Activated CD4-positive, alpha-beta T cell treated with anti-CD3 and anti-CD28 coated beads, Interleukin-2, amount 10 ng/mL, durations not matched to agents 7 days and 5 days (primary cell): ENCODE results near the gene TTC28. TPM values are rescaled to one million over a fixed set of nuclear protein-coding genes. Genes with fewer than 3 reads are reported as not detected.

Experiments
- CTCF ChIA-PET: fragments of 350-600 bp; sonication (Branson Sonifier 250); formaldehyde crosslinking; loops from one replicate; lab custom pipeline; 2021; ENCODE audit warnings: antibody characterized with exemption; lab: Charles Lee
- POLR2A ChIA-PET: fragments of 350-600 bp; sonication (Branson Sonifier 250); formaldehyde crosslinking; loops from one replicate; lab custom pipeline; 2021; ENCODE audit warnings: antibody characterized with exemption; lab: Charles Lee
- DNase-seq: peaks from one replicate; pipeline ENCODE4 v3.0.0-alpha.2; 2020
- H3K27ac Mint-ChIP-seq: one replicate; pipeline ENCODE4 v1.8.0; 2021; ENCODE audit warnings: mild to moderate bottlenecking, moderate library complexity, mixed read lengths
- H3K27me3 Mint-ChIP-seq: one replicate; pipeline ENCODE4 v1.8.0; 2021; ENCODE audit warnings: mixed read lengths
- H3K36me3 Mint-ChIP-seq: one replicate; pipeline ENCODE4 v1.8.0; 2021; ENCODE audit warnings: low read depth, mixed read lengths
- H3K4me1 Mint-ChIP-seq: one replicate; pipeline ENCODE4 v1.8.0; 2021; ENCODE audit warnings: mixed read lengths
- H3K4me3 Mint-ChIP-seq: one replicate; pipeline ENCODE4 v1.8.0; 2021; ENCODE audit warnings: mild to moderate bottlenecking, moderate library complexity, mixed read lengths
- H3K9me3 Mint-ChIP-seq: one replicate; pipeline ENCODE4 v1.8.0; 2021; ENCODE audit warnings: mixed read lengths
- total RNA-seq, 2 experiments: library from RNA; stranded (reverse); gene quantifications; one replicate each; pipeline ENCODE4 v1.2.3, GENCODE V29; 2021

Gene TTC28
- total RNA-seq, 2 experiments from 2014 or later: 0.74 to 1.2 TPM

DNA sequence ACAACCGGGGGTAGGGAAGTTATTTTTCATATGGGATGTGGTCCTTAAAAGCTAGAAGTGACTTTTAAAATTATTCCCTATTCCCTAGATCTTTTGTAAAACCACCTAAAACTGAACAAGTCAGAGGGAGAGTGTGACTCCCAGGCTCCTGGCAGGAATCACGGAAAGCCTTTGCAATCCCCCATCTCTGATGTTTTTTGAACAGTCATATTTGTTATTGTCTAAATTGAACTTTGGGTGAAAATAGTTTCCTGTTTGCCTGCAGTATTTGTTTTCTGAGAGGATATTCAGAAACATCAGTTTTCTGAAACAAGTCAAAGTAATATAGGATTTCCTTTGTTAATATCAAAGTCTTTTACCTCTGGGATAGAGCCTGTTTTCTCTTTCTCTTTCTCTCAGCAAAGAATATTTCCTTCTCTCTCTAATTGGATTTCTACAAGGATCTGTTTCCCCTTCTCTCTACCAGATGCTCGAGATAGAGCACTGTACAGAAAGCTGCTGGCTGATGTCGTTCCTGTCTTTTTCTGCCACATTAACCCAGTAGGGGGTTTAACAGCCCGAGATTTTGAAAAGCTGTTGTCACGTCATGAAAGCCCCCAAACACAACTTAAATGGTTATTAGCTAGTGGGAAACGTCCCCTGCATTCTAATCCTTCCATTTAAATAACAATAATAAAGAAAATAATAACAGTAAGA is 628.4 kb downstream of the TTC28 start:
- no peaks in the 10 kb centered on the region for H3K4me1 Mint-ChIP-seq
- no peaks in the 10 kb centered on the region for H3K36me3 Mint-ChIP-seq
- H3K4me3 Mint-ChIP-seq: no peak overlapping the region
- POLR2A ChIA-PET: interaction anchor here (0.6 kb wide), 1 partner anchor 533 kb away, joined by 3 read pairs; no protein-coding TSS in a partner anchor
- H3K9me3 Mint-ChIP-seq: no peaks in the 10 kb centered on the region
- no peak for DNase-seq
- no peak overlapping the region for H3K27ac Mint-ChIP-seq
- CTCF ChIA-PET: no interaction called here
- peaks cover 7% of the 10 kb centered on the region for H3K27me3 Mint-ChIP-seq

DNA sequence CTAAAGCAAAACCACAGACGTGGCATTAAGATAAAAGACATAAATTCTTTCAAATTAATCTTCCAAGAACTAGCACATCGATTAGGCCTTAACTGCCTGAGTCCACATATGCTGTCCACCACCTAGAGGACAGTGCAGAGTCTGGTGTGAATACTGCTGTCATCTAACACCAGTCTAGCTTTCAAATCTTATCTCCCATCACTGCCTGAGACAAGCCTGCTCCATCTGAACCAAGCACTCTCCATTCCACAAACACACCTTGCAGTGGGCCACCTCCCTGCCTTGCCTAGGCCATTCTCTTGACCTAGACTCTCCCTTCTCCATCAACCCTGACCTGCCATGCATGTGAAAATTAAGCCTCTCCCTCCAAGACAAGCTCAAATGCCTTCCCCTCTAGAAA is 631.1 kb downstream of the TTC28 start:
- Mint-ChIP-seq H3K9me3 (no peaks in the 10 kb centered on the region), H3K4me3 (no peak overlapping the region), H3K4me1 (no peaks in the 10 kb centered on the region), H3K27ac (no peak overlapping the region), H3K27me3 (no peaks in the 10 kb centered on the region), H3K36me3 (no peaks in the 10 kb centered on the region)
- ChIA-PET CTCF (no interaction called here), POLR2A (no interaction called here)
- DNase-seq: no peak

DNA sequence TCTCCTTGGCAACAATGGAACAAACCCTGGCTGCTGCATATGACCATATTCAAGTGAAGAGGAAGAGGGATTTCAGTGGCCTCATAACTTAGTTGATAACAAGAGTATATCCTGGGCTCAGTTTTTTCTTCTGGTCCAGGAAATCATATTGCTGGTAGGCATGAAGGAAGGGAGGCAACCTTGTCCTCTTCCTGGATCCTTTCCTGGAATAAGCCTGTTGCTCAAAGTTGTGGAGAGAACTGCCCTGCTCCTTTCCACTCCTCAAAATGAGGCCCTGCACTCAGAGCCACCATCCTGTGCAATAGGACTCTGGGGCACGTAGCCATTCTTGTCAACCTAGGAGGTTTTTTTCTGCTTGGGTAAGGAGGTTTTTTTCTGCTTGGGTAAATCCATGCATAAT is 631.9 kb downstream of the TTC28 start:
- ChIA-PET POLR2A (no interaction called here), CTCF (no interaction called here)
- Mint-ChIP-seq H3K36me3 (no peaks in the 10 kb centered on the region), H3K4me3 (no peak overlapping the region), H3K27me3 (no peaks in the 10 kb centered on the region), H3K9me3 (no peaks in the 10 kb centered on the region), H3K27ac (no peak overlapping the region), H3K4me1 (no peaks in the 10 kb centered on the region)
- no peak for DNase-seq

DNA sequence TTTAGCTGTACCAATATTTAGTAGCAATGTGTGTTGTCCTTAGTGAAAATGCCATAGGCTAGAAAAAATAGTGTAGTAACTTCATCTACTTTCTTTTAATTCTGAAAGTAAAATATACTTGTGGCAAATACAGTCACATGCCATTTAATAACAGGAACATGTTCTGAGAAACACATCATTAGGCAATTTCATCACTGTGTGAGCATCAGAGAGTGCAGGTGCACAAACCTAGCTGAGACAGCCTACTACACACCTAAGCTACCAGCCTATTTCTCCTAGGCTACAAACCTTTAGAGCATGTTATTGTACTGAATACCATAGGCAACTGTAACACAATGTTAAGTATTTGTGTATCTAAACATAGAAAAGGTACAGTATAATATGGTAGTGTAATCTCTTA is 633.5 kb downstream of the TTC28 start:
- Mint-ChIP-seq H3K4me1 (no peaks in the 10 kb centered on the region), H3K36me3 (no peaks in the 10 kb centered on the region), H3K27ac (no peak overlapping the region), H3K27me3 (no peaks in the 10 kb centered on the region), H3K4me3 (no peak overlapping the region), H3K9me3 (no peaks in the 10 kb centered on the region)
- POLR2A ChIA-PET: no interaction called here
- no peak for DNase-seq
- CTCF ChIA-PET: no interaction called here

DNA sequence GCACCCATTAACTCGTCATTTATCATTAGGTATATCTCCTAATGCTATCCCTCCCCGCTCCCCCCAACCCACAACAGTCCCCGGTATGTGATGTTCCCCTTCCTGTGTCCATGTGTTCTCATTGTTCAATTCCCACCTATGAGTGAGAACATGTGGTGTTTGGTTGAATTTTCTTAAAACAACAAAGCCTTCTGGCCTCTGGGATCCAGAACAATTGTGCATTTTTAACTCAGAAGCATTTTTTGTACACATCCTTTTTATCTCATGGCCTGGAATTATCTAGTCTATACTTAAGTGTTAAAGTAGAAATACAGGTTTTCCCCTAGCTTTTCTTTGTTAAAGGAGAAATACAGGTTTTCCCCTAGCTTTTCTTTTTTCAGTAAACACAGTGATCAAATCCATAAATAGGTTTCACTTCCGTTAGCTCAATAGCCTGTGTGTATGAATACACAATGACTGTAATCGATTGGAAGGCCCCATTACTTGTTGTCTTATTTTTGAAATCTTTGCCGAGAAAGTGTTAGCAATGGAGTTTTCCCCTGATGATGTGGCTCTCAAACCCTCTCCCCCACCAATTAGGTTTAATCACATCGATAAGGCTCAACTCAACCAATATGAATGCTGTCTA is 635.0 kb downstream of the TTC28 start:
- ChIA-PET POLR2A (no interaction called here), CTCF (no interaction called here)
- Mint-ChIP-seq H3K4me3 (no peak overlapping the region), H3K27ac (no peak overlapping the region), H3K9me3 (no peaks in the 10 kb centered on the region), H3K4me1 (no peaks in the 10 kb centered on the region), H3K27me3 (peaks cover 5% of the 10 kb centered on the region), H3K36me3 (no peaks in the 10 kb centered on the region)
- DNase-seq: no peak

DNA sequence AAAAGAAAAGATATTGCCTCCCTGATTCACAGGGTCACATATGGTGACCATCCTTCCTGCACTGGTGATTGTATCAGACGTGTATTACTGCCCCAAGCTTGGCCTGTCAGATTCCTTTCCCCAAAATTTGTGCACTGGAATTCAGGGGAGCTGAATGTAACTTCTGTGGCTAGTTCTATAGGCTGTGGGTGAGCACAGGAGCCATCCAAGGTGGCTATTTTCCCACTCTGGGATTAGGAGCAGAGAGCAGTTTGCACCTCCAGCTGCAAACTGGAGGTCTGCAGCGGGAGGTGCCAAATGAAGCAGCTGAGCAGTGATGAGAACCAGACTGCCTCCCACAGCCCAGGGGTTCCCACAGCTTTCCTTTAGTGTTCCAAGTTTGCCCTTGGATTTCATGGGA is 636.4 kb downstream of the TTC28 start:
- Mint-ChIP-seq H3K4me1 (no peaks in the 10 kb centered on the region), H3K27me3 (peaks cover 5% of the 10 kb centered on the region), H3K36me3 (no peaks in the 10 kb centered on the region), H3K9me3 (no peaks in the 10 kb centered on the region), H3K27ac (no peak overlapping the region), H3K4me3 (no peak overlapping the region)
- ChIA-PET CTCF (interaction anchor here (0.6 kb wide), 1 partner anchor 902 kb away, joined by 3 read pairs; no protein-coding TSS in a partner anchor), POLR2A (no interaction called here)
- DNase-seq: no peak

DNA sequence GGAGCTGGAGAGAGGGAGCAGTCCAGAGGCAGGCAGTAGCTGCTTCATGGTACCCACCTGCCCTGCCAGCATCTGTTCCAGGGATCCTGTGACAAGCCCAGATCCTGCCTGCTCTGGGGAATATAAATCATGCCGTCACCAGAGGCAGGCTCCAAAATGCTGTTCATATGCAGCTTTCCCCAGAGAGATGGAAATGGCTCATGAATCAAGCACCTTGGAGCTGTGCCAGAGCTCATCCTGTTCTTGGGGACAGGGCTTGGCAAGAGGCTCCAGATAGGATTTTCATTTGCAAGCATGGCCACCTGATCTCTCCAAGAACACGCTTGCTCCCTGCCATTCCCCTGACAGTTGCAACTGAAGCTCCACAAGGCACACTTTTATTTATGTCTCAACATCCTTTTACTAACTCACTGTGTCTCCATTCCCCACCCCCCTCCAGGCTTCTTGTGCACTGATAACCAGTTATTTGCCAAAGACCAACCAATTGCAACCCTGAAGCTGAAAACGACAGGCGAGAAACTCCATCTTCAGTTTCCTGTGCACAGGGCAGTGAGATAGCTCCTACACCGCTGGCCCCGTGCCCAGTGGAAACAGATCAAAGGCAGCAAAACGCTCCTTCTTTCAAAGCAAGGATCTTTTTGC is 644.8 kb downstream of the TTC28 start:
- ChIA-PET POLR2A (no interaction called here), CTCF (interaction anchor here (0.5 kb wide), 1 partner anchor 1168 kb away, joined by 3 read pairs; no protein-coding TSS in a partner anchor)
- peaks cover 2% of the 10 kb centered on the region for H3K4me1 Mint-ChIP-seq
- no peak for DNase-seq
- H3K27me3 Mint-ChIP-seq: peaks cover 6% of the 10 kb centered on the region
- no peak overlapping the region for H3K4me3 Mint-ChIP-seq
- no peaks in the 10 kb centered on the region for H3K36me3 Mint-ChIP-seq
- H3K27ac Mint-ChIP-seq: no peak overlapping the region
- no peaks in the 10 kb centered on the region for H3K9me3 Mint-ChIP-seq

DNA sequence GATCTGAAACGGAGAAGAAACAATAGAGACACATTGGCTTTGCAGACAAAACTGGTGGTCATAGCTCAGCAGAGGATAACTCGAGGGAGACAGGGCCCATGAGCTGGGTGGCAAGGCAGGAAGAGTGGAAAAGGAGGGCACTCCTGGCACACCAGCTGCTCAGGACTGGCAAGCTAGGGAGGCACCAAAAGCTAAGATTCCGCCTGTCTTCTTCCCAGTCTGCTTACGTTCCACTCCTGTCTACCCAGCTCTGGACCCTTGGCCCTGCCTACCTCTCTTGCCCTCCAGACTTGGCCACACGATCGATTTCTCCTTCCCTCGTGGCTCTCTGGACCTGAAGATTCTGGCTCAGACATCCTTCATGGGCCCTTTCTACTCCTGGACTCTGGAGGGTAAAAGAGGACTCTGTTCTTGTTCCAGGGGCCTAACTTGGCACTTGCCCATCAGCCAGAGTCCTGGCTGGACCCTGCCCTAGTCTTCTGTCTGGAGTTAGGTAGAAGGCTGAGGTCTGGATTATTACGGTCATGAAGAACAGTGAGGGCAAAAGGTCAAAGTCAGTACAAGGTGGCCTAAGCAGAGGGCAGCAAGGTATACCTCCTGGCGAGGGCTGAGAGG is 645.4 kb downstream of the TTC28 start:
- Mint-ChIP-seq H3K36me3 (no peaks in the 10 kb centered on the region), H3K4me1 (peaks cover 2% of the 10 kb centered on the region), H3K9me3 (no peaks in the 10 kb centered on the region), H3K27ac (no peak overlapping the region), H3K27me3 (peaks cover 6% of the 10 kb centered on the region), H3K4me3 (no peak overlapping the region)
- CTCF ChIA-PET: interaction anchor here (0.5 kb wide), 1 partner anchor 1169 kb away, joined by 3 read pairs; no protein-coding TSS in a partner anchor
- no peak for DNase-seq
- POLR2A ChIA-PET: no interaction called here

DNA sequence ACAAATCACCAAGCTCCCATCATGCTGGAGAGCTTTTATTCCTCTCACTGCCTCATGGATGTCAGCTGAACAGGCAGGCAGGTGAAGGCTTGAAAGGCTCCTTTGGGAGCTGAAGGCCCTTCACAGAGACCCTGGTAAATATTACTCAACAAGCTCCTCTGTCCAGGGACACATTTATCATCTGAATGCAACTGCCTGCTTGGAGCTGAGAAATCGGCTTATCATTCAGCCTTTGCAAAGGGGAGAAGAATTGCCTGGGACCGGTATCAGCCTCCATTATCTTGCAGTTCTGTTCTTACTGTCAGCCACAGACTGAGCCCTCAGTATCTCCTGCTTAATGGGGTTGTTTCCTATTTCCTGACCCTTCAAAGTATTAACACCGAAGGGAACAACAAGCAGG is 646.8 kb downstream of the TTC28 start:
- no peaks in the 10 kb centered on the region for H3K9me3 Mint-ChIP-seq
- H3K27me3 Mint-ChIP-seq: peaks cover 6% of the 10 kb centered on the region
- H3K4me1 Mint-ChIP-seq: peaks cover 2% of the 10 kb centered on the region
- H3K4me3 Mint-ChIP-seq: no peak overlapping the region
- no peaks in the 10 kb centered on the region for H3K36me3 Mint-ChIP-seq
- H3K27ac Mint-ChIP-seq: no peak overlapping the region
- ChIA-PET POLR2A (no interaction called here), CTCF (no interaction called here)
- DNase-seq: no peak

DNA sequence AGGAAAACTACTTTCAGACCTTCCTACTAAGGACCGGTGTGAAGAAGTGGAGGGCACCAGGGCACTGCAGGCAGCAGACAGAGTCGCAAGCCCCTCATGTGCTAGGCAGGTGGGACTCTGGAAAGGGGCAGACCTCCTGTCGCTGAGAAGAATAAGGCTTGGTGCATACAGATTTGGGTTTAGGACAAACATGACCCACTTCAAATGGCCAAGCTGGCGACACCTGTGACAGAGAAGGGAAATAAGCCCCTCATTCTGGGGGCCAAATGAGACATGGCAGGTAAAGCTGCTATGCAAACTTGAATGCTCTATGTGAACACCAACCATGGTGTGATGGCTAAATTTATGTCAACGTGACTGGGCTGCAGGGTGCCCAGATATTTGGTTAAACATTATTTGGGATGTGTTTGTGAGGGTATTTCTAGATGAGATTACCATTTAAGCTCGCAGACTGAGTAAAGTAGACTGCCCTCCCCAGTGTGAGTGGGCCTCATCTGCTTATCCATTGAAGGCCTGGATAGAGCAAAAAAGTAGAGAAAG is 648.2 kb downstream of the TTC28 start:
- Mint-ChIP-seq H3K4me1 (peaks cover 2% of the 10 kb centered on the region), H3K36me3 (no peaks in the 10 kb centered on the region), H3K27ac (no peak overlapping the region), H3K9me3 (no peaks in the 10 kb centered on the region), H3K4me3 (no peak overlapping the region), H3K27me3 (peaks cover 2% of the 10 kb centered on the region)
- DNase-seq: no peak
- POLR2A ChIA-PET: no interaction called here
- CTCF ChIA-PET: no interaction called here

DNA sequence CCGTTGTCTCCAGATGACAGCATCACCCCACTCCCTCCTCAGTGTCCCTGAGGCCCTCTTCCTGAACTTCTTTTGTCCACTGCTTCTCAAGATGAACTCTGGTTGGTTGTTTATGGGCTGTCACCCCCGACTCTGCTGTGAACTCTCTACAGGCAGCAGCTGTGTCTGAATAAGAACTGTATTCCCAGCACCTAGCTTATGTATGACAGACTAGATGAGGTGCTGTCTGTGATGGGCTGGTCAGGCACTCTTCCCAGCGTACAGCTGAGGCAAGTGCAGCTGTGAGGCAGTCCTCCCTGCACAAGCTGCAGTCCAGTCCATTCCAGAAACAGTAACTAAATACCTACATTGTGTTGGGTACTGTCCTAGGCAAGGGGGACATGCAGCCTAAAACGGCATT is 649.2 kb downstream of the TTC28 start:
- H3K4me3 Mint-ChIP-seq: no peak overlapping the region

DNA sequence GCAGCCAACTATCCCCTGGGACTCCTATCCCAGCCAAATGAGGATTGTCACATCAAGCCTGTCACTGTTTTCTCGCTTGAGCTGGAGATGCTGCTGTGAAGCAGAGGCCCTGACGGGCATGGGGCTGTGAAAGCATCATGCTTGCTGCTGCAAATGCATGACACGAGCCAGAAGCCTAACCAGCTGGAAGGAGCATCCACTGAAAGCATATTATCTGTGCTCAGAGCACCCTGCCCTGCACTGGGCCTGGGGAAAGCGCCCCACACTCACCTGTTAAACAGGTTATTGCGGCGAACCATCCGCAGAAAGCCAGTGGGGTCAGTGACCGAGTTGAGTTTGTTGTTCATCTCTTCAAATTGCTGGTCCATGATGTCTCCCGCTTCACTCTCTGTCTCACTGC is 649.7 kb downstream of the TTC28 start:
- H3K4me3 Mint-ChIP-seq: no peak overlapping the region
- H3K4me1 Mint-ChIP-seq: peaks cover under 1% of the 10 kb centered on the region
- H3K9me3 Mint-ChIP-seq: no peaks in the 10 kb centered on the region
- no peaks in the 10 kb centered on the region for H3K36me3 Mint-ChIP-seq
- ChIA-PET POLR2A (no interaction called here), CTCF (interaction anchor here (1.3 kb wide), 1 partner anchor 10 kb away, joined by 4 read pairs; no protein-coding TSS in a partner anchor)
- H3K27me3 Mint-ChIP-seq: no peaks in the 10 kb centered on the region
- H3K27ac Mint-ChIP-seq: no peak overlapping the region
- no peak for DNase-seq

More for the DNA sequence above, 649.2 kb downstream of the TTC28 start:
- DNase-seq: no peak
- POLR2A ChIA-PET: no interaction called here
- CTCF ChIA-PET: interaction anchor here (1.3 kb wide), 1 partner anchor 10 kb away, joined by 4 read pairs; no protein-coding TSS in a partner anchor
- peaks cover 2% of the 10 kb centered on the region for H3K4me1 Mint-ChIP-seq
- H3K27ac Mint-ChIP-seq: no peak overlapping the region
- H3K27me3 Mint-ChIP-seq: no peaks in the 10 kb centered on the region
- H3K36me3 Mint-ChIP-seq: no peaks in the 10 kb centered on the region
- H3K9me3 Mint-ChIP-seq: no peaks in the 10 kb centered on the region
